Neural cell (in vitro differentiated cells): ENCODE measurements around the gene PCDH9.

Source experiments
- EZH2 ChIP-seq: fragments of 200-600, 300-800 bp; shearing (Covaris generic), sonication (generic); IDR thresholded peaks from 2 replicates; pipeline ENCODE4 v1.6.1; 2014; ENCODE audit warnings: antibody characterized with exemption, low read length, borderline replicate concordance, mild to moderate bottlenecking; ENCODE audit not compliant: insufficient read depth, poor library complexity, severe bottlenecking
- RAD21 ChIP-seq: fragments of 450-650 bp; conservative IDR thresholded peaks from 2 replicates; pipeline ENCODE4 v1.6.1; 2014; ENCODE audit warnings: antibody characterized with exemption, mild to moderate bottlenecking, moderate library complexity
- SMC3 ChIP-seq: fragments of 450-650 bp; conservative IDR thresholded peaks from 2 replicates; pipeline ENCODE4 v1.6.1; 2014; ENCODE audit warnings: antibody characterized with exemption, mild to moderate bottlenecking, moderate library complexity; ENCODE audit not compliant: poor library complexity
- TF ChIP-seq, protein P1 (sequence below): fragments of 450-650 bp; IDR thresholded peaks from 2 replicates; pipeline ENCODE4 v1.5.1; 2014; ENCODE audit warnings: antibody characterized with exemption, mild to moderate bottlenecking, moderate library complexity; ENCODE audit not compliant: poor library complexity, severe bottlenecking

DNA sequence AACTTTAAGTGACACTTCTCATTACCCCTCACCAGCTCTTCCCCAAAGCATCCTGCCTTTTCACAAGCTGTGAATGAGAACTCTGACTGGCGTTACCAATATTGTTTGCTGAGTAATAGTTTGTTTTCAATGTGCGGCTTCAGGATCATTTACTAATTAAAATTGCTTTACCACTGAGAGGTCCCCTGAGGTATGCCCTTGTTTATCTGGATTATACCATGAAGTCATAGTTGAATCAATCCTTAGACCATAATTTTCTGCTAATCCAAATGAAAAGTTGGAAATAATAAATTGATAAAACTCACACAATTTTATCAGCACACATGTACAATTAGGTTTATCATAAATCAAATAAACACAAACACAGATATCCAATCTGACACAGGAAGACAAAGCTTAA, 568.8 kb downstream of the PCDH9 start:
- TF ChIP-seq, protein P1, sequence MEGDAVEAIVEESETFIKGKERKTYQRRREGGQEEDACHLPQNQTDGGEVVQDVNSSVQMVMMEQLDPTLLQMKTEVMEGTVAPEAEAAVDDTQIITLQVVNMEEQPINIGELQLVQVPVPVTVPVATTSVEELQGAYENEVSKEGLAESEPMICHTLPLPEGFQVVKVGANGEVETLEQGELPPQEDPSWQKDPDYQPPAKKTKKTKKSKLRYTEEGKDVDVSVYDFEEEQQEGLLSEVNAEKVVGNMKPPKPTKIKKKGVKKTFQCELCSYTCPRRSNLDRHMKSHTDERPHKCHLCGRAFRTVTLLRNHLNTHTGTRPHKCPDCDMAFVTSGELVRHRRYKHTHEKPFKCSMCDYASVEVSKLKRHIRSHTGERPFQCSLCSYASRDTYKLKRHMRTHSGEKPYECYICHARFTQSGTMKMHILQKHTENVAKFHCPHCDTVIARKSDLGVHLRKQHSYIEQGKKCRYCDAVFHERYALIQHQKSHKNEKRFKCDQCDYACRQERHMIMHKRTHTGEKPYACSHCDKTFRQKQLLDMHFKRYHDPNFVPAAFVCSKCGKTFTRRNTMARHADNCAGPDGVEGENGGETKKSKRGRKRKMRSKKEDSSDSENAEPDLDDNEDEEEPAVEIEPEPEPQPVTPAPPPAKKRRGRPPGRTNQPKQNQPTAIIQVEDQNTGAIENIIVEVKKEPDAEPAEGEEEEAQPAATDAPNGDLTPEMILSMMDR, result no peak
- TF ChIP-seq SMC3 (no peak), EZH2 (no peak), RAD21 (no peak)
